SK-N-SH (cell line): Measurements from ENCODE around the gene CHST11. TPM values are rescaled to one million over a fixed set of nuclear protein-coding genes. Genes with fewer than 3 reads are reported as not detected.

Source experiments
- CTCF ChIA-PET: fragments of 300-600, 350-600 bp; formaldehyde crosslinking; extraction: SDS; loops from one replicate; lab custom pipeline; 2021; lab: Yijun Ruan, JAX
- POLR2A ChIA-PET: fragments of 350-600 bp; sonication (Branson Sonifier 250); formaldehyde crosslinking; extraction: SDS; loops from one replicate; lab custom pipeline; 2020; ENCODE audit warnings: antibody characterized with exemption, inconsistent platforms; lab: Yijun Ruan, JAX
- DNase-seq: peaks from one replicate; pipeline ENCODE4 v3.0.0; 2012
- H2AFZ ChIP-seq: fragments of 200-600 bp; sonication (generic); 2 replicates; pipeline ENCODE4 v1.8.1; 2016; ENCODE audit warnings: antibody characterized with exemption, mild to moderate bottlenecking, low read depth
- H3F3A ChIP-seq: fragments of 200-600 bp; sonication (generic); replicated peaks from 2 replicates; pipeline ENCODE3; 2016; ENCODE audit warnings: antibody characterized with exemption, mild to moderate bottlenecking; ENCODE audit not compliant: insufficient read depth
- H3K27ac ChIP-seq, 2 experiments: fragments of 200-500 bp in 1 of 2; fragments of 200-600 bp in 1 of 2; sonication (Bioruptor generic) in 1 of 2; sonication (generic), shearing (Covaris generic) in 1 of 2; 2 replicates each; pipeline versions ENCODE4 v1.5.1 to v1.6.1; 2014 to 2016; ENCODE audit warnings: low read depth in 2 of 2, inconsistent platforms in 1 of 2, low read length in 1 of 2, mild to moderate bottlenecking in 1 of 2, mixed read lengths in 1 of 2
- H3K27me3 ChIP-seq: fragments of 200-600 bp; sonication (generic), shearing (Covaris generic); 2 replicates; pipeline ENCODE4 v1.6.1; 2016; ENCODE audit warnings: mixed run types; ENCODE audit not compliant: insufficient read depth
- H3K36me3 ChIP-seq, 2 experiments: fragments of 200-500 bp in 1 of 2; fragments of 200-600 bp in 1 of 2; sonication (Bioruptor generic) in 1 of 2; sonication (generic) in 1 of 2; replicated peaks in 1 of 2; 2 replicates each; pipeline versions ENCODE3 to v1.5.1; 2014 to 2016; ENCODE audit warnings: low read length in 1 of 2, mild to moderate bottlenecking in 1 of 2; ENCODE audit not compliant: insufficient read depth in 2 of 2, control insufficient read depth in 1 of 2
- H3K4me1 ChIP-seq, 2 experiments: fragments of 200-500 bp in 1 of 2; fragments of 200-600 bp in 1 of 2; sonication (Bioruptor generic) in 1 of 2; sonication (generic), shearing (Covaris generic) in 1 of 2; 2 replicates each; pipeline versions ENCODE4 v1.5.1 to v1.6.1; 2014 to 2016; ENCODE audit warnings: low read depth in 1 of 2, low read length in 1 of 2, mixed run types in 1 of 2; ENCODE audit not compliant: insufficient read depth in 2 of 2, control insufficient read depth in 1 of 2
- H3K4me2 ChIP-seq: fragments of 200-600 bp; sonication (generic), shearing (Covaris generic); 2 replicates; pipeline ENCODE4 v1.6.1; 2017; ENCODE audit warnings: mixed run types
- H3K4me3 ChIP-seq, 2 experiments: fragments of 200-500 bp in 1 of 2; fragments of 200-600 bp in 1 of 2; sonication (Bioruptor generic) in 1 of 2; sonication (generic), shearing (Covaris generic) in 1 of 2; 2 replicates each; pipeline versions ENCODE4 v1.5.1 to v1.8.1; 2014 to 2016; ENCODE audit warnings: low read depth in 2 of 2, inconsistent platforms in 1 of 2, low read length in 1 of 2, mild to moderate bottlenecking in 1 of 2, mixed read lengths in 1 of 2, moderate library complexity in 1 of 2
- H3K79me2 ChIP-seq: fragments of 200-600 bp; sonication (generic); 2 replicates; pipeline ENCODE4 v1.8.1; 2017; ENCODE audit warnings: mild to moderate bottlenecking; ENCODE audit not compliant: insufficient read depth
- H3K9ac ChIP-seq: fragments of 200-600 bp; sonication (generic); 2 replicates; pipeline ENCODE4 v1.6.1; 2017; ENCODE audit warnings: mixed run types
- H3K9me2 ChIP-seq: fragments of 200-600 bp; sonication (generic); 2 replicates; pipeline ENCODE4 v1.6.1; 2017; ENCODE audit warnings: mixed run types
- H3K9me3 ChIP-seq: fragments of 200-600 bp; sonication (generic); 2 replicates; pipeline ENCODE4 v1.6.1; 2017; ENCODE audit warnings: mixed run types, mild to moderate bottlenecking, moderate library complexity
- H4K20me1 ChIP-seq: fragments of 200-600 bp; sonication (generic); 2 replicates; pipeline ENCODE4 v1.6.1; 2017; ENCODE audit warnings: mild to moderate bottlenecking, mixed run types; ENCODE audit not compliant: insufficient read depth
- CHD2 ChIP-seq: fragments of 150-350 bp; IDR thresholded peaks from 2 replicates; pipeline ENCODE4 v1.6.1; 2018; ENCODE audit warnings: low read length; ENCODE audit not compliant: partially characterized antibody
- ELF1 ChIP-seq: IDR thresholded peaks from 2 replicates; pipeline ENCODE4 v1.4.0; 2012
- FOSL2 ChIP-seq: IDR thresholded peaks from 2 replicates; pipeline ENCODE4 v1.4.0; 2012; ENCODE audit warnings: low read depth, mild to moderate bottlenecking, moderate library complexity, borderline replicate concordance
- GABPA ChIP-seq: IDR thresholded peaks from 2 replicates; pipeline ENCODE4 v1.4.0; 2012; ENCODE audit warnings: low read depth, mild to moderate bottlenecking
- JUND ChIP-seq: IDR thresholded peaks from 2 replicates; pipeline ENCODE4 v1.4.0; 2012
- NFIC ChIP-seq: IDR thresholded peaks from 2 replicates; pipeline ENCODE4 v1.4.0; 2012; ENCODE audit warnings: borderline replicate concordance
- PBX3 ChIP-seq: IDR thresholded peaks from 2 replicates; pipeline ENCODE4; 2012
- POLR2AphosphoS5 ChIP-seq: IDR thresholded peaks from 2 replicates; pipeline ENCODE4 v1.6.1; 2012; ENCODE audit warnings: low read depth, low read length
- REST ChIP-seq: IDR thresholded peaks from 2 replicates; pipeline ENCODE4 v1.6.1; 2012; ENCODE audit warnings: mild to moderate bottlenecking, low read depth, low read length, moderate library complexity
- SIN3A ChIP-seq: IDR thresholded peaks from 2 replicates; pipeline ENCODE4 v1.6.1; 2012; ENCODE audit warnings: low read depth, mild to moderate bottlenecking, low read length, moderate library complexity, borderline replicate concordance
- SMC3 ChIP-seq: IDR thresholded peaks from 2 replicates; pipeline ENCODE4 v1.6.1; 2012; ENCODE audit warnings: low read depth, low read length, improper control_type of control experiment
- TAF1 ChIP-seq: IDR thresholded peaks from 2 replicates; pipeline ENCODE4 v1.6.1; 2012; ENCODE audit warnings: low read depth, mild to moderate bottlenecking, low read length, moderate library complexity, borderline replicate concordance
- TCF12 ChIP-seq: IDR thresholded peaks from 2 replicates; pipeline ENCODE4 v1.4.0; 2012
- USF1 ChIP-seq: IDR thresholded peaks from 2 replicates; pipeline ENCODE4 v1.4.0; 2012; ENCODE audit warnings: low read depth, borderline replicate concordance
- ZBTB33 ChIP-seq: IDR thresholded peaks from 2 replicates; pipeline ENCODE4 v1.4.0; 2012; ENCODE audit warnings: low read depth, borderline replicate concordance
- WGBS: methylation state at CpG from one replicate; pipeline ENCODE4 v1.1.6; 2017; ENCODE audit warnings: low lambda C conversion rate; 5-methylcytosine and 5-hydroxymethylcytosine counted together
- polyA plus RNA-seq, 3 experiments: library from polyadenylated mRNA; depleted of rRNA; stranded (reverse); fragments of >200 nt; gene quantifications; 2 replicates each; pipeline ENCODE4 v1.2.3, GENCODE V29; 2012
- TF ChIP-seq, protein P1 (sequence below): fragments of 150-350 bp; IDR thresholded peaks from 2 replicates; pipeline ENCODE4 v1.6.1; 2017; ENCODE audit warnings: antibody characterized with exemption, low read length, low read depth, borderline replicate concordance

CHST11 gene
- polyA plus RNA-seq, 1 of the 3 experiments (the other 2 are of a cell fraction): 18.6 TPM

DNA sequence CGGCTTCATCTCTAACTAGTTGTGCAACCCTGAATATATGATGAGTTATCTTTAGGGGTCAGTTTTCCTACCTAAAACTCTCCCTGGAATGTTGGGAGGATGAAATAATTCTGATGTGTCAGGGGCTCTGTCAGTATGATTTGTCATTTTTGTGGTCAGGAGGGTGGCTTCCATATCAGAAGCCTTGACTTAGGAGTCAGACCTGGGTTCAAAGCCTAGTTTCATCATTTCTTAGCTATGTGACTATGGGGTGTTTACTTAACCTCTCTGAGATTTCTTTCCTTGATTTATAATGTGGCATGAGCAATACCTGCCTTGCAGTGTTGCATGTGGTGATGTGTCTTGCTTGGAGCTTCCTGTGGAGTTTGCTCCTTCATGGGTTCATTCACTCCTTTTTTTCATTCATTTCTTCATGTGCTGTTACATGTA lies 146.8 kb downstream of the CHST11 start (continued):
- no peak for TF ChIP-seq USF1
- TF ChIP-seq JUND: peak; percentile 25; the same call in 1 of the 2 replicates
- TF ChIP-seq CHD2: no peak
- peak; percentile 38; the same call in 1 of the 2 replicates for TF ChIP-seq FOSL2
- peak; percentile 53 for TF ChIP-seq TCF12
- TF ChIP-seq, protein P1, sequence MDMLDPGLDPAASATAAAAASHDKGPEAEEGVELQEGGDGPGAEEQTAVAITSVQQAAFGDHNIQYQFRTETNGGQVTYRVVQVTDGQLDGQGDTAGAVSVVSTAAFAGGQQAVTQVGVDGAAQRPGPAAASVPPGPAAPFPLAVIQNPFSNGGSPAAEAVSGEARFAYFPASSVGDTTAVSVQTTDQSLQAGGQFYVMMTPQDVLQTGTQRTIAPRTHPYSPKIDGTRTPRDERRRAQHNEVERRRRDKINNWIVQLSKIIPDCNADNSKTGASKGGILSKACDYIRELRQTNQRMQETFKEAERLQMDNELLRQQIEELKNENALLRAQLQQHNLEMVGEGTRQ: no peak

DNA sequence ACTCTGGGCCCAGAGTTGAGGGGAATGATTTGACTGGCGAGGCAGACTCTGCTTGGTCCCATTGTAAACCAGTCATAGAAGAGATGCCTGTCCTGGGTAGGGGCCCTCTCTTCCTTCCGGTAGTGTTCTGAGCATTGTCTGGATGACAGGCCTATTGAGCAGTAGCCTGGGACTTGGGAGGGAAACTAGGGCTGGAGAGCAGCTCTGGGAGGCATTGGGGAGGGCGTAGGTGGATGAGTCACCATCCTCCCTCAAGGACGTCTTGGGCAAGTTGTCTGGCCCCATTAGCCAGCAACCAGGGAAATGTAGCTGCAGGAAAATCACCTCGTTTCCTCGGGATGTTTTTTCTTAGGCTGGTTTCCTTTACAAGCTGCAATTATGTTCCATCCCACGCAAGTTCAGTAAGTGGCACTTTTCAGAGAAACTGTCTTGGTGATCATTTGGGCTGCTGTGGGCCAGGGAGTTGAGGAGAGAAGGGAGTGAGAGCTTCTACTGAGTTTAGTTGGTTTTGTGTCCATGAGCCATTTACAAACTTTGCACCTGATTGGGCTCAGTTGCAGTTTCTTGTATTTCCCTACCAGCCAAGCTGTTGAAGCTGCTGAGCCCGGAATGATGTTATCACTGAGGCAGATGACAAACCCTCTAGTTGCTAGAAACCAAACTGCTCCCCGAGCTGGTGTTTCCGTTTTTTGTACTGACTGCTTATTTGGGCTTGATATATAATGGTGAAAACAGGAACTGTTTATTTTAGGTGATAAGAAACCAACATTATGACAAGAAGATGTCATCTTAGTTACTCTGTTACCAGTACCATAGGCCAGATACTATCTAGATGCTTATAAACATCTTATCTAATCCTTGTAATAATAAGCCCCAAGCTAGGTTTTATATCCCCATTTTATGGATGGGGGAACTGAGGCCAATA lies 147.6 kb downstream of the CHST11 start:
- peaks cover 20% of the 10 kb centered on the region for H3F3A ChIP-seq
- ChIA-PET POLR2A (no interaction called here), CTCF (no interaction called here)
- no peaks in the 10 kb centered on the region for H3K79me2 ChIP-seq
- H3K4me1 ChIP-seq: peaks cover 13 to 23% of the 10 kb centered on the region in 2 experiments; a peak in 3 of 4 replicates
- 16% methylated on average over 8 of the region's 10 CpGs for WGBS
- H2AFZ ChIP-seq: 0 out of 2 replicates have a peak overlapping the region, but pooled peaks have one; percentile 66
- peak overlapping the region; percentile 6 to 38; a peak in 3 of 4 replicates for H3K4me3 ChIP-seq
- TF ChIP-seq ELF1 (peak; percentile 72), TCF12 (peak; percentile 85), FOSL2 (peak; percentile 92), SIN3A (no peak; the same call in 1 of the 2 replicates), JUND (peak; percentile 84), NFIC (peak; percentile 36; the same call in 1 of the 2 replicates), GABPA (peak; percentile 56; the same call in 1 of the 2 replicates), TAF1 (peak; percentile 16; the same call in 1 of the 2 replicates), REST (peak; percentile 71; the same call in 1 of the 2 replicates), SMC3 (no peak), PBX3 (peak; percentile 93), ZBTB33 (no peak), POLR2AphosphoS5 (0 out of 2 replicates have a peak, but pooled peaks have one; percentile 20)
- DNase-seq: peak; percentile 32
- H3K9ac ChIP-seq: peak overlapping the region; percentile 47; the same call in 1 of the 2 replicates
- no peaks in the 10 kb centered on the region for H3K36me3 ChIP-seq
- no peaks in the 10 kb centered on the region for H3K27me3 ChIP-seq
- peak overlapping the region; percentile 74 for H3K4me2 ChIP-seq
- no peaks in the 10 kb centered on the region for H3K9me3 ChIP-seq
- peak overlapping the region; percentile 79 to 93 for H3K27ac ChIP-seq
- H4K20me1 ChIP-seq: no peaks in the 10 kb centered on the region
- no peaks in the 10 kb centered on the region for H3K9me2 ChIP-seq
